SJCRH30 (cell line): ENCODE results near the gene NRXN2. TPM values are rescaled to one million over a fixed set of nuclear protein-coding genes. Genes with fewer than 3 reads are reported as not detected.

Source experiments
- DNase-seq, 2 experiments: peaks; one replicate each; pipeline ENCODE4 v3.0.0-alpha.2; 2015 to 2020
- H3K27ac ChIP-seq: fragments of 250-450 bp; sonication (Bioruptor Pico); 2 replicates; pipeline ENCODE4 v1.5.1; 2020; ENCODE audit warnings: mild to moderate bottlenecking, moderate library complexity
- H3K27me3 ChIP-seq: fragments of 250-450 bp; sonication (Bioruptor Pico); 2 replicates; pipeline ENCODE4 v1.5.1; 2020; ENCODE audit warnings: mild to moderate bottlenecking, moderate library complexity
- H3K36me3 ChIP-seq: fragments of 250-450 bp; sonication (Bioruptor Pico); 2 replicates; pipeline ENCODE4 v1.5.1; 2020; ENCODE audit warnings: mild to moderate bottlenecking, moderate library complexity
- H3K4me1 ChIP-seq: fragments of 250-450 bp; sonication (Bioruptor Pico); 2 replicates; pipeline ENCODE4 v1.5.1; 2020; ENCODE audit warnings: mild to moderate bottlenecking, moderate library complexity
- H3K4me3 ChIP-seq: fragments of 250-450 bp; sonication (Bioruptor Pico); 2 replicates; pipeline ENCODE4 v1.5.1; 2020; ENCODE audit warnings: mild to moderate bottlenecking, moderate library complexity
- H3K9me3 ChIP-seq: fragments of 250-450 bp; sonication (Bioruptor Pico); replicated peaks from 2 replicates; pipeline ENCODE4 v1.5.1; 2020; ENCODE audit warnings: mild to moderate bottlenecking, moderate library complexity
- total RNA-seq: library from RNA; depleted of rRNA; stranded (reverse); fragments of >200 nt; shearing (Covaris generic); gene quantifications from 2 replicates; pipeline ENCODE4 v1.2.3, GENCODE V29; 2014

The NRXN2 gene
- total RNA-seq, 1 experiment from 2014 or later = 0.08 TPM

- H3K27me3 ChIP-seq = no peaks in the 10 kb centered on the region
- H3K27ac ChIP-seq = no peak overlapping the region
- H3K4me3 ChIP-seq = no peak overlapping the region
- no peak for DNase-seq
- no peaks in the 10 kb centered on the region for H3K4me1 ChIP-seq
- no peaks in the 10 kb centered on the region for H3K9me3 ChIP-seq
- no peaks in the 10 kb centered on the region for H3K36me3 ChIP-seq
These were observed 1.2 kb upstream of the NRXN2 start for GRCh38 chr11:64723907-64724862.

GRCh38 chr11:64722141-64723065 is 594 bp downstream of the NRXN2 start:
- no peaks in the 10 kb centered on the region for H3K9me3 ChIP-seq
- no peak overlapping the region for H3K27ac ChIP-seq
- H3K4me1 ChIP-seq = no peaks in the 10 kb centered on the region
- H3K27me3 ChIP-seq = peaks cover under 1% of the 10 kb centered on the region
- H3K36me3 ChIP-seq = no peaks in the 10 kb centered on the region
- DNase-seq = no peak
- H3K4me3 ChIP-seq = no peak overlapping the region

- Histone ChIP-seq H3K27me3 (peaks cover 7% of the 10 kb centered on the region), H3K27ac (no peak overlapping the region), H3K36me3 (no peaks in the 10 kb centered on the region), H3K4me1 (no peaks in the 10 kb centered on the region), H3K4me3 (no peak overlapping the region), H3K9me3 (no peaks in the 10 kb centered on the region)
- DNase-seq = no peak
These were observed 1.7 kb downstream of the NRXN2 start for GRCh38 chr11:64721359-64721699.

- Histone ChIP-seq H3K27ac (no peak overlapping the region), H3K4me1 (no peaks in the 10 kb centered on the region), H3K27me3 (peaks cover 7% of the 10 kb centered on the region), H3K36me3 (no peaks in the 10 kb centered on the region), H3K9me3 (no peaks in the 10 kb centered on the region), H3K4me3 (no peak overlapping the region)
- DNase-seq = no peak
These were observed 2.2 kb downstream of the NRXN2 start for GRCh38 chr11:64720640-64721358.

- no peaks in the 10 kb centered on the region for H3K4me1 ChIP-seq
- no peak overlapping the region for H3K27ac ChIP-seq
- peaks cover 7% of the 10 kb centered on the region for H3K27me3 ChIP-seq
- H3K9me3 ChIP-seq = no peaks in the 10 kb centered on the region
- H3K36me3 ChIP-seq = no peaks in the 10 kb centered on the region
- no peak overlapping the region for H3K4me3 ChIP-seq
- no peak for DNase-seq
These were observed 2.8 kb downstream of the NRXN2 start for GRCh38 chr11:64720167-64720566.

GRCh38 chr11:64719406-64719805 is 3.6 kb downstream of the NRXN2 start:
- no peak overlapping the region for H3K27ac ChIP-seq
- no peak for DNase-seq
- H3K4me1 ChIP-seq = no peaks in the 10 kb centered on the region
- H3K9me3 ChIP-seq = no peaks in the 10 kb centered on the region
- H3K36me3 ChIP-seq = no peaks in the 10 kb centered on the region
- H3K4me3 ChIP-seq = no peak overlapping the region
- H3K27me3 ChIP-seq = peaks cover 7% of the 10 kb centered on the region

GRCh38 chr11:64718780-64719124 is 4.2 kb downstream of the NRXN2 start:
- H3K4me1 ChIP-seq = no peaks in the 10 kb centered on the region
- no peak overlapping the region for H3K4me3 ChIP-seq
- H3K36me3 ChIP-seq = no peaks in the 10 kb centered on the region
- DNase-seq = no peak
- H3K27me3 ChIP-seq = peaks cover 7% of the 10 kb centered on the region
- H3K27ac ChIP-seq = no peak overlapping the region
- no peaks in the 10 kb centered on the region for H3K9me3 ChIP-seq

GRCh38 chr11:64718084-64718779 is 4.8 kb downstream of the NRXN2 start:
- no peaks in the 10 kb centered on the region for H3K9me3 ChIP-seq
- no peaks in the 10 kb centered on the region for H3K36me3 ChIP-seq
- no peak for DNase-seq
- no peak overlapping the region for H3K4me3 ChIP-seq
- no peaks in the 10 kb centered on the region for H3K4me1 ChIP-seq
- H3K27ac ChIP-seq = no peak overlapping the region
- peaks cover 7% of the 10 kb centered on the region for H3K27me3 ChIP-seq

GRCh38 chr11:64717268-64717578 is 5.8 kb downstream of the NRXN2 start:
- DNase-seq = no peak
- Histone ChIP-seq H3K36me3 (no peaks in the 10 kb centered on the region), H3K4me1 (no peaks in the 10 kb centered on the region), H3K4me3 (no peak overlapping the region), H3K27me3 (peaks cover 7% of the 10 kb centered on the region), H3K27ac (no peak overlapping the region), H3K9me3 (no peaks in the 10 kb centered on the region)

- H3K27ac ChIP-seq = no peak overlapping the region
- no peaks in the 10 kb centered on the region for H3K4me1 ChIP-seq
- no peak for DNase-seq
- H3K9me3 ChIP-seq = no peaks in the 10 kb centered on the region
- no peaks in the 10 kb centered on the region for H3K36me3 ChIP-seq
- H3K4me3 ChIP-seq = no peak overlapping the region
- peaks cover 7% of the 10 kb centered on the region for H3K27me3 ChIP-seq
These were observed 6.3 kb downstream of the NRXN2 start for GRCh38 chr11:64716473-64717267.

- Histone ChIP-seq H3K4me3 (no peak overlapping the region), H3K9me3 (no peaks in the 10 kb centered on the region), H3K36me3 (no peaks in the 10 kb centered on the region), H3K27me3 (peaks cover 7% of the 10 kb centered on the region), H3K4me1 (no peaks in the 10 kb centered on the region), H3K27ac (no peak overlapping the region)
- DNase-seq = no peak
These were observed 7.1 kb downstream of the NRXN2 start for GRCh38 chr11:64715756-64716472.

GRCh38 chr11:64715110-64715509 is 7.9 kb downstream of the NRXN2 start:
- Histone ChIP-seq H3K27ac (no peak overlapping the region), H3K4me1 (no peaks in the 10 kb centered on the region), H3K36me3 (no peaks in the 10 kb centered on the region), H3K4me3 (no peak overlapping the region), H3K27me3 (peaks cover 7% of the 10 kb centered on the region), H3K9me3 (no peaks in the 10 kb centered on the region)
- no peak for DNase-seq

GRCh38 chr11:64714666-64715065 is 8.3 kb downstream of the NRXN2 start:
- no peak for DNase-seq
- Histone ChIP-seq H3K27ac (no peak overlapping the region), H3K4me1 (no peaks in the 10 kb centered on the region), H3K27me3 (peaks cover 7% of the 10 kb centered on the region), H3K9me3 (no peaks in the 10 kb centered on the region), H3K4me3 (no peak overlapping the region), H3K36me3 (no peaks in the 10 kb centered on the region)
